Chondrocyte (in vitro differentiated cells): ENCODE data around the gene PLCH2. TPM values are rescaled to one million over a fixed set of nuclear protein-coding genes. Genes with fewer than 3 reads are reported as not detected.

Experiments used
- DNase-seq: peaks from one replicate; pipeline ENCODE4 v3.0.0; 2021; ENCODE audit warnings: mixed read lengths, low spot score
- H3K27ac Mint-ChIP-seq: one replicate; pipeline ENCODE4 v1.8.0; 2021; ENCODE audit warnings: mild to moderate bottlenecking, moderate library complexity, mixed read lengths; ENCODE audit not compliant: unreplicated experiment
- H3K27me3 Mint-ChIP-seq: 2 replicates; pipeline ENCODE4 v1.8.0; 2021; ENCODE audit warnings: low read depth, mixed read lengths
- H3K36me3 Mint-ChIP-seq: 2 replicates; pipeline ENCODE4 v1.8.0; 2021; ENCODE audit warnings: low read depth, mixed read lengths
- H3K4me1 Mint-ChIP-seq: 2 replicates; pipeline ENCODE4 v1.8.0; 2021; ENCODE audit warnings: low read depth, mild to moderate bottlenecking, mixed read lengths
- H3K4me3 Mint-ChIP-seq: one replicate; pipeline ENCODE4 v1.8.0; 2021; ENCODE audit warnings: mild to moderate bottlenecking, moderate library complexity, mixed read lengths; ENCODE audit not compliant: unreplicated experiment
- H3K9me3 Mint-ChIP-seq: 2 replicates; pipeline ENCODE4 v1.8.0; 2021; ENCODE audit warnings: low read depth, mixed read lengths
- total RNA-seq: library from RNA; stranded (reverse); gene quantifications from 3 replicates; pipeline ENCODE4 v1.2.1, GENCODE V29; 2021
- TF ChIP-seq, protein P1 (sequence below): fragments of 200-600 bp; sonication (generic); IDR thresholded peaks from 2 replicates; pipeline ENCODE4 v1.5.0; 2021; ENCODE audit warnings: antibody characterized with exemption, mild to moderate bottlenecking, moderate library complexity

Gene PLCH2
- total RNA-seq, 1 donor from 2014 or later = 2.4 TPM

GRCh38 chr1:2471159-2471471, 5.0 kb upstream of the PLCH2 start:
- Mint-ChIP-seq H3K27ac (no peak overlapping the region), H3K4me1 (no peaks in the 10 kb centered on the region), H3K27me3 (peaks cover 2% of the 10 kb centered on the region), H3K4me3 (no peak overlapping the region), H3K36me3 (no peaks in the 10 kb centered on the region), H3K9me3 (no peaks in the 10 kb centered on the region)
- TF ChIP-seq, protein P1, sequence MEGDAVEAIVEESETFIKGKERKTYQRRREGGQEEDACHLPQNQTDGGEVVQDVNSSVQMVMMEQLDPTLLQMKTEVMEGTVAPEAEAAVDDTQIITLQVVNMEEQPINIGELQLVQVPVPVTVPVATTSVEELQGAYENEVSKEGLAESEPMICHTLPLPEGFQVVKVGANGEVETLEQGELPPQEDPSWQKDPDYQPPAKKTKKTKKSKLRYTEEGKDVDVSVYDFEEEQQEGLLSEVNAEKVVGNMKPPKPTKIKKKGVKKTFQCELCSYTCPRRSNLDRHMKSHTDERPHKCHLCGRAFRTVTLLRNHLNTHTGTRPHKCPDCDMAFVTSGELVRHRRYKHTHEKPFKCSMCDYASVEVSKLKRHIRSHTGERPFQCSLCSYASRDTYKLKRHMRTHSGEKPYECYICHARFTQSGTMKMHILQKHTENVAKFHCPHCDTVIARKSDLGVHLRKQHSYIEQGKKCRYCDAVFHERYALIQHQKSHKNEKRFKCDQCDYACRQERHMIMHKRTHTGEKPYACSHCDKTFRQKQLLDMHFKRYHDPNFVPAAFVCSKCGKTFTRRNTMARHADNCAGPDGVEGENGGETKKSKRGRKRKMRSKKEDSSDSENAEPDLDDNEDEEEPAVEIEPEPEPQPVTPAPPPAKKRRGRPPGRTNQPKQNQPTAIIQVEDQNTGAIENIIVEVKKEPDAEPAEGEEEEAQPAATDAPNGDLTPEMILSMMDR = no peak
- no peak for DNase-seq

DNA sequence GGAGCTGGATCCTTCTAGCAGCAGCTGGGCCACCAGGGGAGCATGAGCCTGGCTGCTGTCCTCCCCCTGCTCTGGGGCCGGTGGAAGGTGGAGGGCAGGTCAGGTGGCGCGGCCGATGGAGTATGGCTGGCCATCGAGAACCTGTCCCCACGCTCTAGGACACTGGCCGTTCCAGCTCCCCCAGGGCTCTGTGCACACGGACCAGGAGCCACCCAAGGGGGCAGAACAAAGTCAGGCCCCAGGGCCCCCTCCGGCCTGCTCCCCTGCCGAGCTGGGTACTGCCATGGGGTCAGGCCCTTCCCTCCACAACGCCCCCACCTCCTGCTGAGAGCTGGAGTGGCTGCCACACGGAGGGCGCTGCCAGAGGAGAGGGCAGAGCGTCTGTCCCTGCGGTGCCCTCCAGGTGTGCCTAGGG, 4.5 kb upstream of the PLCH2 start:
- no peak overlapping the region for H3K27ac Mint-ChIP-seq
- no peaks in the 10 kb centered on the region for H3K9me3 Mint-ChIP-seq
- peaks cover under 1% of the 10 kb centered on the region for H3K27me3 Mint-ChIP-seq
- TF ChIP-seq, protein P1 = no peak
- no peak overlapping the region for H3K4me3 Mint-ChIP-seq
- H3K4me1 Mint-ChIP-seq = no peaks in the 10 kb centered on the region
- H3K36me3 Mint-ChIP-seq = no peaks in the 10 kb centered on the region
- DNase-seq = no peak

GRCh38 chr1:2472109-2472508, 4.0 kb upstream of the PLCH2 start:
- Mint-ChIP-seq H3K36me3 (no peaks in the 10 kb centered on the region), H3K9me3 (no peaks in the 10 kb centered on the region), H3K27me3 (no peaks in the 10 kb centered on the region), H3K4me1 (no peaks in the 10 kb centered on the region), H3K27ac (no peak overlapping the region), H3K4me3 (no peak overlapping the region)
- TF ChIP-seq, protein P1 = no peak
- no peak for DNase-seq

DNA sequence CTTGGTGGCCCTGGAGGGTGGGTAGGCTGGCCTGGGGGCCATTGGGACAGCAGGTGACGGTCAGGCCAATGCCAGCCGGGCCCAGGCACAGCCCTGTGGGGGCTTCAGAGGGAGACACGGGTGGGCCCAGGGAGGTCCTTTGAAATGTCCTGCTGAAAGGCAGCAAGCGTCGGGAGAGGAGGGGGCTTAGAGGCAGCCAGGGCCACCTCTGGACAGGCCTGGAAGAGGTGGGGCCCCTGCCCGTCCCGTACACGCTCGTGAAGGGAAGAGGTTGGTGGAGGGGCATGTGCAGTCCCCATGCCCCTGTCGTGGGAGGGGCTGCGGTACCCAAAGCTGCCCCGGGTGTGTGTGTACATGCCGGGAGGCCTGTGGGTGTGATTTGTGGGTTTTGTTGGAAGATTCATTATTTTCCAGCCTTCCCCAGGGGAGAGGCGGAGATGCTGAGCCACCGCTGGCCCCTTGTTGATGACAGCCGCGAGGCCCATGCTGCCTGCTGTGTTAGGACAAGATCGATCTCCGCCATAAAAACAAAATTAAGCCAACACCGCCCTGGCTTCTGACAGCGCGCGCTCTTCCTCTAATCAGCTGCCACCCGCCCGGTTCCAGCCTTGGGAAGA, 3.4 kb upstream of the PLCH2 start:
- no peaks in the 10 kb centered on the region for H3K27me3 Mint-ChIP-seq
- H3K9me3 Mint-ChIP-seq = no peaks in the 10 kb centered on the region
- TF ChIP-seq, protein P1 = no peak
- no peak overlapping the region for H3K4me3 Mint-ChIP-seq
- no peaks in the 10 kb centered on the region for H3K36me3 Mint-ChIP-seq
- no peaks in the 10 kb centered on the region for H3K4me1 Mint-ChIP-seq
- no peak for DNase-seq
- no peak overlapping the region for H3K27ac Mint-ChIP-seq

DNA sequence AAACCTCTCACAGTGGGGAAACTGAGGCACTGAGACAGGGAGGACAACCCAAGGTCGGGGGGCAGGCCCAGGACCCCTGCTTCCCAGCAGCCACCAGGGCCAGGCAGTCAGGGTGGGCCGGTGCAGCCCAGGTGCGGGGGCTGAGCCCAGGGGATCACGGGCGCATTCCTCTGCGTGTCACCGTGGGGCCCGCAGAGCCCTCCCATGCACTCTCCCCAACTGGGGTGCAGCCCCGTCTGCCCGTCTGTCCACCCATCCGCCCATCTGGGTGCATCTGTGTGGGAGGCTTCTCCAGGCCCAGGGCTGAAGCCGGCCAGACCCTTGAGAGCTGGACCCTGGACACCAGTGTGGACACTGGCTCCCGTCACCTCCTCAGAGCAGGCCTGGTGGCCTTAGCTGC, 2.9 kb upstream of the PLCH2 start:
- H3K4me3 Mint-ChIP-seq = no peak overlapping the region
- no peaks in the 10 kb centered on the region for H3K27me3 Mint-ChIP-seq
- H3K4me1 Mint-ChIP-seq = no peaks in the 10 kb centered on the region
- H3K27ac Mint-ChIP-seq = no peak overlapping the region
- no peak for DNase-seq
- TF ChIP-seq, protein P1 = no peak
- no peaks in the 10 kb centered on the region for H3K36me3 Mint-ChIP-seq
- no peaks in the 10 kb centered on the region for H3K9me3 Mint-ChIP-seq
